ENCODE results near the gene SMYD4.
A peak's percentile ranks its signal among the peaks of the same experiment; 100 is the strongest.
"Not testable (repeated sequence)": the region's sequence is repeated elsewhere in the genome, so short reads cannot be mapped to it uniquely, and the experiment has no call there.

The SMYD4 gene

DNA sequence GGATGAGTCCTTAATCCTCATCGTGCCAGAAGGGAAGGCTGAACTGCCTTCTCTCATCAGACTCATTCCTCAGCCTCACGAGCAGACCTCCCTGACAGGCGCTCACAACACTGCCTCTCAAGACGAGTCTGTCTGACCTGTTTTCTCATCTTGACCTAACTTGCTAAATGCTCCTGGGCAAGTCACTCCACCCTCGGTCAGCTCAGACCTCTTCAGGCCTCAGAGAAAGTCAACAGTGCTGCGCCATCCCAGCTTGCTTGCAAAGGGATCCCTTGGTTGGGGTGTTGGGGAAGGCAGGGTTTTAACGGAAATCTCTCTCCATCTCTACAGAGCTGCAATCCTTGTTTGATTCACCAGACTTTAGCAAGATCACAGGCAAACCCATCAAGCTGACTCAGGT, 52.8 kb downstream of the SMYD4 start:
- Mint-ChIP-seq H3K27me3 (no peaks in the 10 kb centered on the region), H3K4me3 (no peak overlapping the region), H3K27ac (no peak overlapping the region), H3K9me3 (no peaks in the 10 kb centered on the region), H3K4me1 (peaks cover 10% of the 10 kb centered on the region), H3K36me3 (peaks cover 19% of the 10 kb centered on the region)
- ATAC-seq, result no peak

DNA sequence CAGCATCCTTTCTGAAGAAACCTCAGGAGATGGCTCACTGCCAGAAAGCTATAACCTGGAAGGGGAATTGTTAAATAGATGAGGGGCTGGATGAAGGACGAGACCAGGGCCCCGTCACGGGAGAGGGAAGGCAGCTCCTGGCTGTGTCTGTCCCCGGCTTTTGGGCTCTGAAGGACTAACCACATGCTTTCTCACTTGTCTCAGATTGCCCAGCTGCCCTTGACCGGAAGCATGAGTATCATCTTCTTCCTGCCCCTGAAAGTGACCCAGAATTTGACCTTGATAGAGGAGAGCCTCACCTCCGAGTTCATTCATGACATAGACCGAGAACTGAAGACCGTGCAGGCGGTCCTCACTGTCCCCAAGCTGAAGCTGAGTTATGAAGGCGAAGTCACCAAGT, 53.4 kb downstream of the SMYD4 start:
- no peak overlapping the region for H3K4me3 Mint-ChIP-seq
- peaks cover 14% of the 10 kb centered on the region for H3K4me1 Mint-ChIP-seq
- H3K36me3 Mint-ChIP-seq, result peaks cover 17% of the 10 kb centered on the region
- H3K27me3 Mint-ChIP-seq, result no peaks in the 10 kb centered on the region
- H3K27ac Mint-ChIP-seq, result no peak overlapping the region
- no peaks in the 10 kb centered on the region for H3K9me3 Mint-ChIP-seq
- no peak for ATAC-seq

DNA sequence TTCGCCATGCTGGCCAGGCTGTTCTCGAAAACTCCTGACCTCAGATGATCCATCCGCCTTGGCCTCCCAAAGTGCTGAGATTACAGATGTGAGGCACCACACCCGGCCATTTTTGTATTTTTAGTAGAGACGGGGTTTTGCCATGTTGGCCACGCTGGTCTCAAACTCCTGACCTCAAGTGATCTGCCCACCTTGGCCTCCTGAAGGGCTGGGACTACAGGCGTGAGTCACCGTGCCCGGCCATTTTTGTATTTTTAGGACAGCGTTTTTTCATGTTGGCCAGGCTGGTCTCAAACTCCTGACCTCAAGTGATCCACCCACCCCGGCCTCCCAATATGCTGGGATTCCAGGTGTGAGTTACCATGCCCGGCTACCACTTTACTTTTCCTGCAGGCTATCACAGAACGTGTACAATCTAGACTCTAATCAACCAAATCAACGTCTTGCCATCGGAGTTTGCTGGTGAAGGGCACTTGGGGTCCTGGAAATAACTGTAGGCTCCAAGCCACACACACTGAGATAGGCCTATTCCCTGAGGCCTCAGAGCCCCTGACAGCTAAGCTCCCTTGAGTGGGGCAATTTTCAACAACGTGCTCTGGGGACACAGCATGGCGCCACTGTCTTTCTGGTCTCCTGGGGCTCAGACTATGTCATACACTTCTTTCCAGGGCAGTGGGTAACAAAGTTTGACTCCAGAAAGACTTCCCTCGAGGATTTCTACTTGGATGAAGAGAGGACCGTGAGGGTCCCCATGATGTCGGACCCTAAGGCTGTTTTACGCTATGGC, 55.1 kb downstream of the SMYD4 start:
- H3K36me3 Mint-ChIP-seq, result peaks cover 17% of the 10 kb centered on the region
- no peak overlapping the region for H3K4me3 Mint-ChIP-seq
- peaks cover 31% of the 10 kb centered on the region for H3K4me1 Mint-ChIP-seq
- no peaks in the 10 kb centered on the region for H3K27me3 Mint-ChIP-seq
- no peak for ATAC-seq
- peak overlapping the region; percentile 57 for H3K27ac Mint-ChIP-seq
- no peaks in the 10 kb centered on the region for H3K9me3 Mint-ChIP-seq

DNA sequence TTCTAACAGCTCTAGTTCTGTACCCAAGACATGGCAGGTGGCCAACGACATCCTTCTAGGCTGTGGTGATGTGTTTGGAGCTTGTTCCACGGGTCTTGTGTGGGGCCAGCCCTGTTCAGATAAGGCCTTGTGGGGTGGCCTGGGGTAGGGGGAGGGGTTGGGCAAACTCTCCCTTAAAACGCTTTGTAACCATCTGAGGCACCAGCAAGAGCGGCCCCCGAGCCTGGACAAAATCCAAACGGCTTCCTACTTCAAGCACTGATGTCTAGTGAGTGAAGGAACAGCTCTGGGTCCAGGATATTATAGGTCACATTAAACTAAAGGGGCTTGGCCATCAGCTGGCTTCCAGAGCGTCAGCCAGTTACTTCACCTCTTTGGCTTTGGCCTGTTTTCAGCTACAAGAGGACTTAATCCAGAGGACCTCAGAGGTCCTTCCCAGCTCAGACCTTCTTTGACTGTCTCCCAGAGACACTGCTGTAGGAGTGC, 56.0 kb downstream of the SMYD4 start:
- Mint-ChIP-seq H3K36me3 (peaks cover 17% of the 10 kb centered on the region), H3K9me3 (no peaks in the 10 kb centered on the region), H3K4me3 (no peak overlapping the region), H3K4me1 (peaks cover 35% of the 10 kb centered on the region), H3K27me3 (no peaks in the 10 kb centered on the region), H3K27ac (peak overlapping the region; percentile 57)
- ATAC-seq, result no peak

DNA sequence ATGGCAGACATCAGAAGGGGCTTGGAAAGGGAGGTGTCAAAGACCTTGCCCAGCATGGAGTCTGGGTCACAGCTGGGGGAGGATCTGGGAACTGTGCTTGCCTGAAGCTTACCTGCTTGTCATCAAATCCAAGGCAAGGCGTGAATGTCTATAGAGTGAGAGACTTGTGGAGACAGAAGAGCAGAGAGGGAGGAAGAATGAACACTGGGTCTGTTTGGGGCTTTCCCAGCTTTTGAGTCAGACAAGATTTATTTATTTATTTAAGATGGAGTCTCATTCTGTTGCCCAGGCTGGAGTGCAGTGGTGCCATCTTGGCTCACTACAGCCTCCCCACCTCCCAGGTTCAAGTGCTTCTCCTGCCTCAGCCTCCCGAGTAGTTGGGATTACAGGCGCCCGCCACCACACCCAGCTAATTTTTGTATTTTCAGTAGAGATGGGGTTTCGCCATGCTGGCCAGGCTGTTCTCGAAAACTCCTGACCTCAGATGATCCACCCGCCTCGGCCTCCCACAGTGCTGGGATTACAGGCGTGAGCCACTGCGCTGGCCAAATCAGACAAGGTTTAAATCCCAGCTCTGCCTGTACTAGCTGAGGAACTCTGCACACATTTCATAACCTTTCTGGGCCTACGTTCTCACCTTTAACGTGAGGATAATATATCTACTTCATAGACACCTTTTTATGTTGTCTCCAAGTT, 56.6 kb downstream of the SMYD4 start:
- peak overlapping the region; percentile 57 for H3K27ac Mint-ChIP-seq
- ATAC-seq, H3K9me3 Mint-ChIP-seq, H3K4me3 Mint-ChIP-seq, H3K27me3 Mint-ChIP-seq: not testable (repeated sequence)
- peaks cover 35% of the 10 kb centered on the region for H3K4me1 Mint-ChIP-seq
- H3K36me3 Mint-ChIP-seq, result peaks cover 12% of the 10 kb centered on the region

DNA sequence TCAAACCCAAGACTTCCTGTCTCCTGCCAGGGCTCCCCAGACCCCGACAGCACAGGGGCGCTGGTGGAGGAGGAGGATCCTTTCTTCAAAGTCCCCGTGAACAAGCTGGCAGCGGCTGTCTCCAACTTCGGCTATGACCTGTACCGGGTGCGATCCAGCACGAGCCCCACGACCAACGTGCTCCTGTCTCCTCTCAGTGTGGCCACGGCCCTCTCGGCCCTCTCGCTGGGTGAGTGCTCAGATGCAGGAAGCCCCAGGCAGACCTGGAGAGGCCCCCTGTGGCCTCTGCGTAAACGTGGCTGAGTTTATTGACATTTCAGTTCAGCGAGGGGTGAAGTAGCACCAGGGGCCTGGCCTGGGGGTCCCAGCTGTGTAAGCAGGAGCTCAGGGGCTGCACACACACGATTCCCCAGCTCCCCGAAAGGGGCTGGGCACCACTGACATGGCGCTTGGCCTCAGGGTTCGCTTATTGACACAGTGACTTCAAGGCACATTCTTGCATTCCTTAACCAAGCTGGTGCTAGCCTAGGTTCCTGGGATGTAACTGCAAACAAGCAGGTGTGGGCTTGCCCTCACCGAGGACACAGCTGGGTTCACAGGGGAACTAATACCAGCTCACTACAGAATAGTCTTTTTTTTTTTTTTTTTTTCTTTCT, 59.8 kb downstream of the SMYD4 start:
- Mint-ChIP-seq H3K4me3 (peak overlapping the region; percentile 34), H3K27me3 (no peaks in the 10 kb centered on the region), H3K4me1 (peaks cover 41% of the 10 kb centered on the region), H3K9me3 (no peaks in the 10 kb centered on the region), H3K36me3 (no peaks in the 10 kb centered on the region), H3K27ac (peak overlapping the region; percentile 87)
- peak; percentile 70 for ATAC-seq

DNA sequence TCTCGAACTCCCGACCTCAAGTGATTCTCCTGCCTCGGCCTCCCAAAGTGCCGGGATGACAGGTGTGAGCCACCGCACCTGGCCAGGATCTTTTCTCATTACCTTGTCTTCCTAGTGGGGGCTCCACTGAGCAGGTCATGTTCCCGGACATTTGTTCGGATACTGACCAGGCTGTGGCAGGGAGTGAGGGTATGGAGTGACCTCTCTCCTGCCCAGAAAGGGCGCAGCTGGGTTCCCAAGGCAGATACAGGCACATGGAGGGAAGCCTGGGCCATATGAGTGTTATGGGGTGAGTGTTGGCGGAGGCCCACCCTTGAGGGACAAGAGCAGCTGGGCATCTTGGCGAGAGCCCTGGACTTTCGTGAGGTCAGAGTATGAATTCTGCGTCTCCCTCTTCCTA, 62.3 kb downstream of the SMYD4 start:
- no peak overlapping the region for H3K4me3 Mint-ChIP-seq
- ATAC-seq, result no peak
- H3K9me3 Mint-ChIP-seq, result no peaks in the 10 kb centered on the region
- no peaks in the 10 kb centered on the region for H3K27me3 Mint-ChIP-seq
- no peaks in the 10 kb centered on the region for H3K36me3 Mint-ChIP-seq
- peaks cover 58% of the 10 kb centered on the region for H3K4me1 Mint-ChIP-seq
- peak overlapping the region; percentile 47 for H3K27ac Mint-ChIP-seq

DNA sequence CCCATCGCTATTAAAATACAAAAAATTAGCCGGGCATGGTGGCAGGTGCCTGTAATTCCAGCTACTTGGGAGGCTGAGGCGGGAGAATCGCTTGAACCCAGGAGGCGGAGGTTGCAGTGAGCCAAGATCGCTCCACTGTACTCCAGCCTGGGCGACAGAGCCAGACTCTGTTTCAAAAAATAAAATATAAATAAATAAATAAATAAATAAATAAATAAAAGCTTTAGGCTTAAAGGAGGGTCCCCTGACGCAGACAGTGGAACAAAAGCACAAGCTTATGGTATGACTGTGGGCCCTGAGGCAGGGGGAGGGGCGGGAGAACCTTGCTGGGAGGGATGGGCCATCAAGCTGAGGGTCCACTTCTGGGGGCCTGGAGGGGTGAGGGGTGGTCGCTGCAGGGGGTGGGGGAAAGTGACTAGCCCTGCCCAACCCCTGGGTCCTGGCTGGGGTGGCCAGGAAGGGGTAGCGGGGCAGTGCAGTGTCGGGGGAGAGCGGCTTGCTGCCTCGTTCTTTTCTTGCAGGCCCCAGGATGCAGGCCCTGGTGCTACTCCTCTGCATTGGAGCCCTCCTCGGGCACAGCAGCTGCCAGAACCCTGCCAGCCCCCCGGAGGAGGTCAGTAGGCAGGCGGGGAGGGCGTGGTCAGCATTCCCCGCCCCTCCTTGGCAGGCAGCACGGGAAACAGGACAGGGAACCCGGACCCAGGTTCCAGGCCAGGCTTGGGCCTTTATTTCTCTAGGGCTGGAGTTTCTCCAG, 63.1 kb downstream of the SMYD4 start:
- Mint-ChIP-seq H3K4me1 (peaks cover 62% of the 10 kb centered on the region), H3K27ac (no peak overlapping the region), H3K36me3 (no peaks in the 10 kb centered on the region), H3K27me3 (no peaks in the 10 kb centered on the region), H3K4me3 (no peak overlapping the region), H3K9me3 (no peaks in the 10 kb centered on the region)
- ATAC-seq, result no peak

DNA sequence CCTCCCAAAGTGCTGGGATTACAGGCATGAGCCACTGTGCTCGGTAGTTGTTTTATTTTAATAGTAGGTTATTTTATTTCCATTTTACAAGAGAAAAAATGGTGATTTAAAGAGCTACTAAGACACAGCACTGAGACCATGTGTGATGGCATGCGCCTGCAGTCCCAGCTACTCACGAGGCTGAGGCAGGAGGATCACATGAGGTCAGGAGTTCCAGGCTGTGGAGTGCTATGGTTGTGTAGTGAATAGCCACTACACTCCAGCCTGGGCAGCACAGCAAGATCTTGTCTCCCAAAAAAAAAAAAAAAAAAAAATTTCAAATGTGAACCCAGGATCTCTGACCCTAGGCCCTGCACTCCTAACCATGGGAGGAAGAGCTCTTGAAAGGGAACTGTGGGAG, 64.1 kb downstream of the SMYD4 start:
- H3K4me1 Mint-ChIP-seq, result peaks cover 55% of the 10 kb centered on the region
- no peaks in the 10 kb centered on the region for H3K27me3 Mint-ChIP-seq
- H3K9me3 Mint-ChIP-seq, result no peaks in the 10 kb centered on the region
- H3K36me3 Mint-ChIP-seq, result no peaks in the 10 kb centered on the region
- H3K4me3 Mint-ChIP-seq, result no peak overlapping the region
- H3K27ac Mint-ChIP-seq, result no peak overlapping the region
- no peak for ATAC-seq

DNA sequence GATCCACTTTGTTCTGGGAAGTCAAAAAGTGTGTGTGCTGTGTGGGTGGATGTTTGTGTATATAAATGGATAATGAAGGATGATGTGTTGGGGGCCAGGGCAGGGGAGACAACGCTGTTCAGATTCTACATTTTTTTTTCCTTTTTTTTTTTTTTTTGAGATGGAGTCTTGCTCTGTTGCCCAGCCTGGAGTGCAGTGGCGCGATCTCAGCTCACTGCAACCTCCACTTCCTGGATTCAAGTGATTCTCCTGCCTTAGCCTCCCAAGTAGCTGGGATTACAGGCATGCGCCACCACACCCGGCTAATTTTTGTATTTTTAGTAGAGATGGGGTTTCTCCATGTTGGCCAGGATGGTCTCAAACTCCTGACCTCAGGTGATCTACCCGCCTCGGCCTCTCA, 65.0 kb downstream of the SMYD4 start:
- not testable (repeated sequence) for H3K4me3 Mint-ChIP-seq, H3K9me3 Mint-ChIP-seq, ATAC-seq, H3K27me3 Mint-ChIP-seq, H3K36me3 Mint-ChIP-seq
- H3K4me1 Mint-ChIP-seq, result peaks cover 46% of the 10 kb centered on the region
- peak overlapping the region; percentile 69 for H3K27ac Mint-ChIP-seq

DNA sequence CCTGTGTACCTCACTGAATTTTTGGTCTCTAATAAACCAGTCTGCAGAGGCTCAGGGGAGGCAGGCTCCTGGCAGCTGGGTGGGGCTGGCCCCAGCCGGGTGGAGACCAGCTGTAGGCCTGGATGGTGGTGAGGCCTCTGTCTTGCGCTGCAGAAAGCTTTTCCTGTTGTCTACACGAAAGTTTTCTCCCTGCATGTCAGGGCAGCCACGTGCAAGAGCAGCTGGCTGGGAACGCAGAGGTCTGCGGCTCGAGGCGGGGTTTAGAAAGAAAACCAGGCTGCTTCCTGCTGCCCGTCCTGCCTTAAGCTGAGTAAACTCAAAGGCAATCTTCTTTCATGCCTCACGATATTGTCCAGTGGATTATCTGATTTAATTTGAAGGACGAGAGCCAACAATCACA, 65.4 kb downstream of the SMYD4 start:
- H3K4me3 Mint-ChIP-seq, result no peak overlapping the region
- H3K36me3 Mint-ChIP-seq, result no peaks in the 10 kb centered on the region
- peak overlapping the region; percentile 69 for H3K27ac Mint-ChIP-seq
- ATAC-seq, result peak; percentile 85
- H3K9me3 Mint-ChIP-seq, result no peaks in the 10 kb centered on the region
- peaks cover 42% of the 10 kb centered on the region for H3K4me1 Mint-ChIP-seq
- no peaks in the 10 kb centered on the region for H3K27me3 Mint-ChIP-seq

DNA sequence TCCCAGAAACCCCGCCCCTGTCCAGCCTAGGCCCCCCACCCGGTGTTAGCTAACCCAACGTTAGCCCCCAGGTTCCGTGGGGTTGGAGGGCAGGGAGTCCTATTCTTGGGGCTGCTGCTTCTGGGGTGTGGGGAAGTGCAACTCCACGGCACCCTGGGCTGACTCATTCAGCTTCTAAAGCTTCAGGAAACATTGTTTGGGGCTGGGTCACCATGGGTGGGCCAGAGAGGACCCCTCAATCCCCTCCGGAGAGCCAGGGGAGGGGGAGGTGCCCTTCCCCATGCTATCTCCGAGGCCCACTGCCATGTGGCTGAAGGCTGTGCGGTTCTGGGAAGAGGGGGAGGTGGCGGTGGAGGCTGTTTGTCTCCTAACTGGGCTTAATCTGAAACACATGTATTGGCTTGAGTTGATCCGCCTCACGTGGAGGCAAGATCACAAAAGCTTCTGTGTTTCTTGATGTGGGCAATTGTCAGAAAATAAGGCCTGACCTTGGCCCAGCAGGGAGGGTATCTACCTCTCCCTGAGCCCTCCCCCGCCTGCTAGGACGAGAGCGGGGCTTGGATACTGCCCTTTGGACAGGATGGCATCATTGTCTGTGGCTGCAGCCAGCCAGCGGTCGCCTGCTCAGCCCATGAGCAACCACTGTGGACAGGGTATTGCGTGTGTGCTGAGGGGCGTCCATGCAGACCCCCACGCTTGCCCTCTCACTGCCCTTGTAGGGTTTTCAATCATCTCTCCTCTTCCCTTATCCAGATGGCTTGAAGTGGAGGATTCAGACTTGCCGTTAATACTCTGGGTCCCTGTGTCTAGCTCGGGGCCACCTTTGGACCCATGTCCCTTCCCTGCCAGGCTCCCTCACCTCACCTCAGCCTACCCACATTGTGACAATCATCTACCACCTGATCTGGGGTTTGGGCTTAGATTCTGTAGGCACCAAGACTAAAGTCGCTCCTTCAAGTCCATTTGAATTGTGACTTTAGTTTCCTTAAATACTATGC, 66.5 kb downstream of the SMYD4 start:
- Mint-ChIP-seq H3K27me3 (peaks cover 8% of the 10 kb centered on the region), H3K36me3 (no peaks in the 10 kb centered on the region), H3K9me3 (no peaks in the 10 kb centered on the region), H3K4me3 (no peak overlapping the region), H3K27ac (peak overlapping the region; percentile 69), H3K4me1 (peaks cover 50% of the 10 kb centered on the region)
- peak; percentile 68 for ATAC-seq

DNA sequence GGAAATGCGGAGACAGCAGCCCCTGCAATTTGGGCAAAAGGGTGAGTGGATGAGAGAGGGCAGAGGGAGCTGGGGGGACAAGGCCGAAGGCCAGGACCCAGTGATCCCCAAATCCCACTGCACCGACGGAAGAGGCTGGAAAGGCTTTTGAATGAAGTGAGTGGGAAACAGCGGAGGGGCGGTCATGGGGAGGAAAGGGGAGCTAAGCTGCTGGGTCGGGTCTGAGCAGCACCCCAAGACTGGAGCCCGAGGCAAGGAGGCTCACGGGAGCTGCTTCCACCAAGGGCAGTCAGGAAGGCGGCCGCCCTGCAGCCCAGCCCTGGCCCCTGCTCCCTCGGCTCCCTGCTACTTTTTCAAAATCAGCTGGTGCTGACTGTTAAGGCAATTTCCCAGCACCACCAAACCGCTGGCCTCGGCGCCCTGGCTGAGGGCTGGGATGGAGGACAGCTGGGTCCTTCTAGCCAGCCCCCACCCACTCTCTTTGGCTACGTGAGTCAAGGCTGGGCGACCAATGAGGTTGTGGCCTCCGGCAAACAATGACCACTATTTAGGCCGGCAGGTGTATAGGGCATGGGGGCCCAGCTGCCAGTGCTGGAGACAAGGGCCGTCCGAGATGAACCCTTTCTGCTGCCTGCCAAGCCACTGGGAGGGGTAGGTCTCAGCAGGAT, 67.3 kb downstream of the SMYD4 start:
- Mint-ChIP-seq H3K4me1 (peaks cover 45% of the 10 kb centered on the region), H3K4me3 (peak overlapping the region; percentile 16), H3K27ac (peak overlapping the region; percentile 69)

DNA sequence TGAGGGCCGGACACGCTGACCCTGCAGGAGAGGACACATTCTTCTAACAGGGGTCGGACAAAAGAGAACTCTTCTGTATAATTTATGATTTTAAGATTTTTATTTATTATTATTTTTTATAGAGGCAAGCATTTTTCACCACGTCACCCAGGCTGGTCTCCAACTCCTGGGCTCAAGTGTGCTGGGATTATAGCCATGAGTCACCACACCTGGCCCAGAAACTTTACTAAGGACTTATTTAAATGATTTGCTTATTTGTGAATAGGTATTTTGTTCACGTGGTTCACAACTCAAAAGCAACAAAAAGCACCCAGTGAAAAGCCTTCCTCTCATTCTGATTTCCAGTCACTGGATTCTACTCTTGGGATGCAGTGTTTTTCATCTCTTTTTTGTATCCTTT, 70.2 kb downstream of the SMYD4 start:
- no peaks in the 10 kb centered on the region for H3K36me3 Mint-ChIP-seq
- no peak overlapping the region for H3K27ac Mint-ChIP-seq
- peaks cover 42% of the 10 kb centered on the region for H3K4me1 Mint-ChIP-seq
- peaks cover 9% of the 10 kb centered on the region for H3K27me3 Mint-ChIP-seq
- H3K9me3 Mint-ChIP-seq, result no peaks in the 10 kb centered on the region
- no peak overlapping the region for H3K4me3 Mint-ChIP-seq
- ATAC-seq, result no peak

More for the DNA sequence above, 67.3 kb downstream of the SMYD4 start:
- ATAC-seq, result peak; percentile 47
- Mint-ChIP-seq H3K9me3 (no peaks in the 10 kb centered on the region), H3K36me3 (no peaks in the 10 kb centered on the region), H3K27me3 (peaks cover 9% of the 10 kb centered on the region)
